PFSK-1 (cell line): ENCODE results near the gene MTSS2.

ENCODE experiments used
- POLR2AphosphoS5 ChIP-seq: IDR thresholded peaks from 2 replicates; pipeline ENCODE4 v1.6.1; 2012; ENCODE audit warnings: low read depth, mild to moderate bottlenecking, control low read depth, low read length, moderate library complexity
- SIN3A ChIP-seq: IDR thresholded peaks from 2 replicates; pipeline ENCODE4 v1.6.1; 2012; ENCODE audit warnings: mild to moderate bottlenecking, low read length, moderate library complexity, borderline replicate concordance; ENCODE audit not compliant: insufficient read depth
- TAF1 ChIP-seq: IDR thresholded peaks from 2 replicates; pipeline ENCODE4 v1.6.1; 2012; ENCODE audit warnings: low read length, control low read depth, borderline replicate concordance; ENCODE audit not compliant: insufficient read depth
- TF ChIP-seq, protein P1 (sequence below), 2 experiments: IDR thresholded peaks; 2 replicates each; pipeline versions ENCODE4 v1.6.1 to v1.8.0; 2011 to 2012; ENCODE audit warnings: low read depth in 2 of 2, low read length in 2 of 2, control low read depth in 1 of 2, inconsistent platforms in 1 of 2, mild to moderate bottlenecking in 1 of 2, moderate library complexity in 1 of 2; ENCODE audit not compliant: insufficient read depth in 1 of 2

- TF ChIP-seq POLR2AphosphoS5 (no peak), TAF1 (no peak), SIN3A (no peak)
- TF ChIP-seq, protein P1, sequence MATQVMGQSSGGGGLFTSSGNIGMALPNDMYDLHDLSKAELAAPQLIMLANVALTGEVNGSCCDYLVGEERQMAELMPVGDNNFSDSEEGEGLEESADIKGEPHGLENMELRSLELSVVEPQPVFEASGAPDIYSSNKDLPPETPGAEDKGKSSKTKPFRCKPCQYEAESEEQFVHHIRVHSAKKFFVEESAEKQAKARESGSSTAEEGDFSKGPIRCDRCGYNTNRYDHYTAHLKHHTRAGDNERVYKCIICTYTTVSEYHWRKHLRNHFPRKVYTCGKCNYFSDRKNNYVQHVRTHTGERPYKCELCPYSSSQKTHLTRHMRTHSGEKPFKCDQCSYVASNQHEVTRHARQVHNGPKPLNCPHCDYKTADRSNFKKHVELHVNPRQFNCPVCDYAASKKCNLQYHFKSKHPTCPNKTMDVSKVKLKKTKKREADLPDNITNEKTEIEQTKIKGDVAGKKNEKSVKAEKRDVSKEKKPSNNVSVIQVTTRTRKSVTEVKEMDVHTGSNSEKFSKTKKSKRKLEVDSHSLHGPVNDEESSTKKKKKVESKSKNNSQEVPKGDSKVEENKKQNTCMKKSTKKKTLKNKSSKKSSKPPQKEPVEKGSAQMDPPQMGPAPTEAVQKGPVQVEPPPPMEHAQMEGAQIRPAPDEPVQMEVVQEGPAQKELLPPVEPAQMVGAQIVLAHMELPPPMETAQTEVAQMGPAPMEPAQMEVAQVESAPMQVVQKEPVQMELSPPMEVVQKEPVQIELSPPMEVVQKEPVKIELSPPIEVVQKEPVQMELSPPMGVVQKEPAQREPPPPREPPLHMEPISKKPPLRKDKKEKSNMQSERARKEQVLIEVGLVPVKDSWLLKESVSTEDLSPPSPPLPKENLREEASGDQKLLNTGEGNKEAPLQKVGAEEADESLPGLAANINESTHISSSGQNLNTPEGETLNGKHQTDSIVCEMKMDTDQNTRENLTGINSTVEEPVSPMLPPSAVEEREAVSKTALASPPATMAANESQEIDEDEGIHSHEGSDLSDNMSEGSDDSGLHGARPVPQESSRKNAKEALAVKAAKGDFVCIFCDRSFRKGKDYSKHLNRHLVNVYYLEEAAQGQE (IDR thresholded peaks at IDR 0.05; ENCODE audit: insufficient read depth in 1 of 2, low read depth in 2 of 2, low read length in 2 of 2) = no peak
Observed at GRCh38 chr16:70715860-70716357, 30.1 kb upstream of the MTSS2 start.
